Endodermal cell (in vitro differentiated cells): Measurements from ENCODE around the gene LYPLA2. TPM values are rescaled to one million over a fixed set of nuclear protein-coding genes. Genes with fewer than 3 reads are reported as not detected.
"Not testable (repeated sequence)": the region's sequence is repeated elsewhere in the genome, so short reads cannot be mapped to it uniquely, and the experiment has no call there.

ENCODE experiments used
- DNase-seq: peaks from one replicate; pipeline ENCODE4 v3.0.0-alpha.2; 2017
- H3K27ac ChIP-seq: 2 replicates; pipeline ENCODE4 v1.5.1; 2013; ENCODE audit warnings: mild to moderate bottlenecking, low read depth, low read length, moderate library complexity
- H3K27me3 ChIP-seq: 2 replicates; pipeline ENCODE4 v1.6.1; 2013; ENCODE audit warnings: mild to moderate bottlenecking, low read length, moderate library complexity; ENCODE audit not compliant: insufficient read depth, control insufficient read depth, poor library complexity, severe bottlenecking
- H3K36me3 ChIP-seq: 2 replicates; pipeline ENCODE4 v1.7.0; 2013; ENCODE audit warnings: mild to moderate bottlenecking, low read length, moderate library complexity; ENCODE audit not compliant: control insufficient read depth, insufficient read depth
- H3K4me1 ChIP-seq: one replicate; pipeline ENCODE4 v1.7.0; 2013; ENCODE audit warnings: low read length; ENCODE audit not compliant: control insufficient read depth, insufficient read depth
- H3K4me3 ChIP-seq: 2 replicates; pipeline ENCODE4 v1.5.1; 2013; ENCODE audit warnings: mild to moderate bottlenecking, low read length, moderate library complexity
- H3K9ac ChIP-seq: 2 replicates; pipeline ENCODE4 v1.6.1; 2013; ENCODE audit warnings: mild to moderate bottlenecking, low read length, moderate library complexity; ENCODE audit not compliant: poor library complexity, severe bottlenecking; ENCODE audit errors: extremely low read depth
- H3K9me3 ChIP-seq: 2 replicates; pipeline ENCODE4 v1.6.1; 2013; ENCODE audit warnings: mild to moderate bottlenecking, low read length, moderate library complexity; ENCODE audit not compliant: control insufficient read depth
- H3K27ac Mint-ChIP-seq: 2 replicates; pipeline ENCODE4 v1.8.0; 2020; ENCODE audit warnings: mixed read lengths
- H3K27me3 Mint-ChIP-seq: 2 replicates; pipeline ENCODE4 v1.8.0; 2021; ENCODE audit warnings: mild to moderate bottlenecking, mixed read lengths; ENCODE audit not compliant: insufficient read depth
- H3K36me3 Mint-ChIP-seq: 2 replicates; pipeline ENCODE4 v1.8.0; 2020; ENCODE audit warnings: low read depth, mixed read lengths
- H3K4me1 Mint-ChIP-seq: 2 replicates; pipeline ENCODE4 v1.8.0; 2020; ENCODE audit warnings: mixed read lengths
- H3K4me3 Mint-ChIP-seq: 2 replicates; pipeline ENCODE4 v1.8.0; 2020; ENCODE audit warnings: mild to moderate bottlenecking, moderate library complexity, mixed read lengths
- H3K9me3 Mint-ChIP-seq: 2 replicates; pipeline ENCODE4 v1.8.0; 2020; ENCODE audit warnings: mild to moderate bottlenecking, mixed read lengths
- CTCF ChIP-seq: fragments of 200-600 bp; sonication (generic); conservative IDR thresholded peaks from 2 replicates; pipeline ENCODE4 v1.5.0; 2021; ENCODE audit warnings: antibody characterized with exemption, mild to moderate bottlenecking
- WGBS, 2 experiments: methylation state at CpG; one replicate each; pipeline versions ENCODE4 v1.1.5 to v1.1.7; 2013; ENCODE audit warnings: missing lambda C conversion rate in 2 of 2, mixed read lengths in 1 of 2; ENCODE audit not compliant: insufficient coverage in 1 of 2, insufficient read length in 1 of 2; 5-methylcytosine and 5-hydroxymethylcytosine counted together
- total RNA-seq, 2 donors: library from RNA; stranded (reverse); fragmentation: NEBNext Ultra II Directional in 1 of 2; extraction: Animal tissue kit (Norgen Biotek cat#: 25700) in 1 of 2; gene quantifications; 2 replicates in 1 of 2; 3 replicates in 1 of 2; pipeline ENCODE4 v1.2.1, GENCODE V29; 2021

The LYPLA2 gene
- total RNA-seq, 2 donors from 2014 or later = 103 to 107 TPM

DNA sequence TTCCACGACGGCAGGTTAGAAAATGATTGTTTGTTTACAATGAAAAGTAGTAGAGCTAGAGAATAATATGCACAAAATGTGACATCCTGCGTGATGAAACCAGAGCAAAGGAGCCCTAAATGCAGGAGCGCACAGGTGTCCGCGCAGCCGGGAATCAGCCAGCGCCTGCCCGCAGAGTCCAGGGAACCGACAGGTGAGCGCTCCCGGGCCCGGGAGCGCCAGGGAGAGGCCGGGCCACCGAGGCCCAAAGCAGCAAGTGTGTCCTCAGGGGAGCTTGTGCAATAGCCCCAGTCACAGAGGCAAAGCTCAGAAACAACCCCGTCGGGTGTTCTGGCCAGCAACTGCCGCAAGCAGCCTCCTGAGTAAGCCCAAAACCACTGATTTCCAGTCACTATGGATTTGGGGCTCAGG is 10.4 kb downstream of the LYPLA2 start:
- Histone ChIP-seq H3K36me3 (peaks cover 18% of the 10 kb centered on the region), H3K9ac (peak overlapping the region; percentile 43), H3K4me1 (peaks cover 7% of the 10 kb centered on the region), H3K27me3 (no peaks in the 10 kb centered on the region), H3K27ac (no peak overlapping the region), H3K9me3 (no peaks in the 10 kb centered on the region), H3K4me3 (peak overlapping the region; percentile 81)
- no peaks in the 10 kb centered on the region for H3K9me3 Mint-ChIP-seq
- no peak for TF ChIP-seq CTCF
- H3K4me1 Mint-ChIP-seq = peaks cover 10% of the 10 kb centered on the region
- H3K27me3 Mint-ChIP-seq = peaks cover 3% of the 10 kb centered on the region
- peak overlapping the region; percentile 83 for H3K4me3 Mint-ChIP-seq
- H3K36me3 Mint-ChIP-seq = peaks cover 35% of the 10 kb centered on the region
- no peak for DNase-seq
- WGBS, 2 experiments = 34 to 39% methylated on average over 16 to 19 of the region's 19 CpGs
- peak overlapping the region; percentile 61 for H3K27ac Mint-ChIP-seq

GRCh38 chr1:23801876-23802275 is 10.9 kb downstream of the LYPLA2 start:
- Histone ChIP-seq H3K36me3 (peaks cover 18% of the 10 kb centered on the region), H3K9ac (no peak overlapping the region), H3K27me3 (no peaks in the 10 kb centered on the region), H3K9me3 (no peaks in the 10 kb centered on the region), H3K4me1 (peaks cover 7% of the 10 kb centered on the region), H3K27ac (no peak overlapping the region), H3K4me3 (no peak overlapping the region)
- TF ChIP-seq CTCF = no peak
- Mint-ChIP-seq H3K9me3 (no peaks in the 10 kb centered on the region), H3K27me3 (peaks cover 3% of the 10 kb centered on the region), H3K4me3 (peak overlapping the region; percentile 83), H3K4me1 (peaks cover 10% of the 10 kb centered on the region), H3K36me3 (peaks cover 36% of the 10 kb centered on the region), H3K27ac (no peak overlapping the region)
- DNase-seq = no peak
- WGBS, 2 experiments = 78% methylated on average over 10 of the region's 10 CpGs

DNA sequence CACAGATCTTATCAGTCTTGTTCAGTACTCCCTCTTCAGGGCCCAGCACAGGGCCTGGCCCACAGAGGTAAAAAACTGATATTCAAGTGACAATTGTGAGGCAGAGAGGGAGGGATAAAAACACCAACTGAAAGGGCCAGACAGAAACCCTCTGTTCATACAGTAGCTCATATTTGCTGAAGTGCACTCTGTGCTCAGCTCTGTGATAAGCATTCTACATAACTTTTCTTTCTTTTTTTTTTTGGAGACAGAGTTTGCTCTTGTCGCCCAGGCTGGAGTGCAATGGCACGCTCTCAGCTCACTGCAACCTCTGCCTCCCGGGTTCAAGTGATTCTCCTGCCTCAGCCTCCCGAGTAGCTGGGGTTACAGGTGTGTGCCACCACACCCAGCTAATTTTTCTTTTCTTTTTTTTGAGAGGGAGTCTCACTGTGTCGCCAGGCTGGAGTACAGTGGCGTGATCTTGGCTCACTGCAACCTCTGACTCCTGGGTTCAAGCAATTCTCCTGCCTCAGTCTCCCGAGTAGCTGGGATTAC is 11.9 kb downstream of the LYPLA2 start:
- not testable (repeated sequence) for H3K27ac ChIP-seq, DNase-seq, H3K4me1 ChIP-seq, H3K27me3 ChIP-seq, H3K4me3 Mint-ChIP-seq, H3K27ac Mint-ChIP-seq, H3K9ac ChIP-seq, H3K4me3 ChIP-seq, H3K9me3 ChIP-seq, H3K9me3 Mint-ChIP-seq, H3K27me3 Mint-ChIP-seq
- H3K36me3 ChIP-seq = peaks cover 14% of the 10 kb centered on the region
- 79 to 91% methylated on average over 4 to 7 of the region's 7 CpGs for WGBS, 2 experiments
- peaks cover 10% of the 10 kb centered on the region for H3K4me1 Mint-ChIP-seq
- H3K36me3 Mint-ChIP-seq = peaks cover 29% of the 10 kb centered on the region

DNA sequence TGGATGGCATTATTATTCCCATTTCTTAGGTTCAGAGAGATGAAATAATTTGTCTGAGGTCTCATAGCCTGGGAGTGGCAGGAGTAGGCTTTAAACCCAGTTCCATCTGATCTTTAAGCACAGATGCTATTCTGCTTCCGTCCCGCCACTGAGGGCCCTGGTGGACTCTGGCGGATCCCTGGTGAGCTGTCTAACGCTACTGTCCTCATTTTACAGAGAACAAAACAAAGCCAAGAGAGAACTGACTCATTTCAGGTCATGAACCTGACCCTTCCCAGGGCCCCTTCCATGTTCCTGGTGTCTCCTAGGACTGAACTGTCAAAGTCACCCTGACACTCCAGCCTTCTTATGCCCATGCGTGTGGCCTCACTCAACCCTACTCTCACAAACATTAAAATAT is 12.7 kb downstream of the LYPLA2 start:
- H3K9ac ChIP-seq = no peak overlapping the region
- DNase-seq = no peak
- Mint-ChIP-seq H3K27me3 (peaks cover 3% of the 10 kb centered on the region), H3K27ac (no peak overlapping the region), H3K9me3 (no peaks in the 10 kb centered on the region), H3K36me3 (peaks cover 21% of the 10 kb centered on the region), H3K4me1 (peaks cover 10% of the 10 kb centered on the region), H3K4me3 (no peak overlapping the region)
- no peaks in the 10 kb centered on the region for H3K27me3 ChIP-seq
- H3K4me3 ChIP-seq = no peak overlapping the region
- WGBS, 2 experiments = 87 to 90% methylated on average over 4 to 5 of the region's 5 CpGs
- no peak for TF ChIP-seq CTCF
- H3K9me3 ChIP-seq = no peaks in the 10 kb centered on the region
- peaks cover 6% of the 10 kb centered on the region for H3K36me3 ChIP-seq
- no peak overlapping the region for H3K27ac ChIP-seq
- H3K4me1 ChIP-seq = peaks cover 7% of the 10 kb centered on the region
